NCI-H446 treated with DMSO at 0.1 percent for 48 hours (cell line): ENCODE results near the gene CORO6.
"Not testable (repeated sequence)": the region's sequence is repeated elsewhere in the genome, so short reads cannot be mapped to it uniquely, and the experiment has no call there.

Experiments used
- DNase-seq: peaks from one replicate; lab custom pipeline; 2025; lab: John Stamatoyannopoulos, UW

CORO6 gene

DNA sequence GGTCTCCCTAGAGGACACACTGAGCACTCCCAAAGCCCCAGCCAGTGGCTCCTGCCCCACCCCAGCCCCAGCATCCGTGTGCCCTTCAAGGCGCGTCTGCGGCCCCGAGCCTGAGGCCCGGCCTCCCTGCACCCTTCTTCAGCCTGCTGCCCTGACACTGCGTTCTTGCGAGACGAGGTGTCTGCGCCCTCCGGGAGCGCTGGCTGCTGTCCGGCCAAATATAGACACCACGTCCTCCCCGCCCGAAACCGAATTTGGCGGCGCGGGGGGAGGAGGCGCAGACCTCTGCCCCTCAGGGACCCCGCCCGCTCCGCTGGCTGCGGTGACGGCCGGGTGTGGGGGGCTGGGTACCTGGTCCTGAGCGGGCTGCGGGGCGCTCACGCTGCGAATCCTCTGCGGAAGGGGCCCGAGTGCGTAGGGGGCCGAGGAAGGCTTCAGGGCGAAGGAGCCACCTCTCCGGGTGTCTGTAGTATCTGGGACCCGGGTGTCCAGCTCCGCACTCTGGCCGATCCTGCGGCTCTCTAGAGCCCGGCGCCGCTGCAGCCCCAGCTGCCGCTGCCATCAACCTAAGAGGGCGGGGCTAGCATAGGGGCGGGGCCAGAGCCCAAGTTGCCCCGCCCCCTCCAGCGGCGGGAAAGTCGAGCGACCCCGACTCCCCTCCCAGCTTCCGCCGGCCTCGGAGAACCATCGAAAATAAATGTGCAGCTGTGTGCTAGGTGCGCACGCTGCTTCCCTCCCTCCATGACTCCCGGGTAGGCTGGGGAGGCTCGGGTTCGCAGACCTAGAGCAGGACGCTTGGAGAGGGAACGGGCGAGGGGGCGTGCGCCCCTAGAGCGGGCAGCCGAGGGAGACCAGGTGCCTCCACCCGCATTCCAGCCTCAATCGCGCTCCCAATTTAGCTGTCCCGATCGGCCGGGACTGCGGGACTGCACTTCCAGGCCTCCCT, at the start of gene CORO6:
Gene CORO6 (minus strand): TSS at position 576 of the 946 bp plus-strand sequence. CDS start 1,491 bp downstream, outside the sequence.
- no peak for DNase-seq

DNA sequence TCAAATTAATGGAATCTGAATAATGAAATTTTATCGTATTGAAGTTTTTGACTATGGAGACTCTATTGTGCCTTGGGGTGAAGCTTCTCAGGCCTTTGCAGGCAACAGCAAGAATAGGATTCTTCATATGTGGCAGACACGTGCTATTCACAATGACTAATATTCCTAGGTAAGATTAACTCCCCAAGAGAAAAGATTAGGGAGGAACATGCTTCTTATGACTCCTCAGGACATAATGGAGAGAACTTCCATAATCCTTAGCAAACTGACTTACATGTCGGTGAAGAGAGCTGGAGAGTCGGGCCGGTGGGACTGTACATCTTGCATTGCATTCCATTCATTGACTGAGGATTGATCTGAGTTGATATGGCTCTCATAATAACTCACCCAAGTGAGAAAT, 48.9 kb upstream of the CORO6 start:
- no peak for DNase-seq

DNA sequence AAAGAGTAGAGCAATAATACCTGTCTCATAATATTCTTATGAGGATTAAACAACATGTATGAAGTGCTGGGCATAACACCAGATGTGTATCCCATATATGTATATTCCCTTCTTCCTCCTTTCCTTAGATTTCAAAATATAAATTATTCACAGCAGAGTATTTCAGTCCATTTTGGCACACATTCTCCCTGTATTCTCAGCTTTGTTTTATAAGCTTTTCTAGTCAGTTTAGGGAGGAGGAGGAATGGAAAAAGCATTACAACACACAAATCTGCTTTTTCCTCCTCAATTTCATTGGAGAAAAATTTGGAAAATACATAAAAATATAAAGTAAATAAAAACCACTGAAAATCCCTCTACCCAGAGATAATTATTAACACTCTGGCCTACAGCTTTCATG, 46.6 kb upstream of the CORO6 start:
- DNase-seq, result no peak

GRCh38 chr17:29667969-29668368, 45.3 kb upstream of the CORO6 start:
- no peak for DNase-seq

DNA sequence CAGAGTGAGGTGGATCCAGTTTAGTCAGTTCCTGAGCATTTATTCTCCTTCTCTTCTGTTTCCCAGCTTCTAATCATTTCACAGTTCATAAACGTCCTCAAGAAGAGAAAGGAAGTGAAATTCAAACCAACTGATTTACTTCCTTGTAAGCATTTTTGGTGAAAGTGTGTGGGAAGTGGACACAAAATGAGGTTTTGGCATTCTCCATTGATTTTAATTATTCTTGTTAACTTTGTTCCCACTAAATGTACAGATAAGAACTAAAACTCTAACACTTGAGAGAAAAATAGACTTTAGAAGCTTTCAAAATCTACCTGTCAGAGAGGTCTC, 42.7 kb upstream of the CORO6 start:
- DNase-seq, result no peak

GRCh38 chr17:29664743-29665480, 42.2 kb upstream of the CORO6 start:
- no peak for DNase-seq

DNA sequence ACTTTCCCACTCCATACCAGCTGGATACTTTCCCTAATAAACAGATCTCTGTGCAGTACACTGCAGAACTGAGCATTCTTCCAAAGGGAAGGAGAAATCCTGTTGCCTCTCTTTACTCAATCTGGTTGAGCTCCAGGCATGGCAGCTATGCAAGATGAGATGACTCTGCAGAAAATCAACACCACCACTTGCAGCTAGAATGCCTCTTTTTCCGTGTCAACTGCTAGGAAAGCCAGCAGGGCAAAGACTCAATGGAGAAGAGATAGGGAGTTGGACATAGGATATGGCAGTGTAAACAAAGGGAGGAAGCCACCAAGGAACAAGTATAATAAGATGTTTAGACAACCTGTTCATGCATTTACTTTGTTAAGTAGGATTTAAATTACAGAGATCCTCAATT, 40.4 kb upstream of the CORO6 start:
- no peak for DNase-seq

DNA sequence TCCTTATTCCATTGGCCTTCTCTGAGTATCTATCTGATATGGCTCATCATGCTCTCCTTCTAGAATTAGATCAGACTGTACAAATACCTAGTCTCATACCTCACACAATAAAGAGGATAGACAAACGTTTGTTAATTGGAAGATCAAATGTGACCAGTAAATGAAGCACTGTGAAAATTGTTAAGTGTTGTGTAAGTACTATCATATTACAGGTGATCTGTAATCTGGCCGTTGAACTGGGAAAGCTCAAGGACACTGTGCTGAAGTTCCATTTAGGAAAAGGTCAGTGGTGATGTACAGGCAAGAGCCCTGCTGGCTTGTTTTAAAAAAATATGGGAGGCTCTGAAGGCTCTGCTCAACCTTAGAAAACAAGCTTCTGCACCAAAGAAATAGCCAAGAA, 38.5 kb upstream of the CORO6 start:
- DNase-seq, result no peak

- DNase-seq, result no peak
Measured at GRCh38 chr17:29659155-29659554, 36.4 kb upstream of the CORO6 start.

DNA sequence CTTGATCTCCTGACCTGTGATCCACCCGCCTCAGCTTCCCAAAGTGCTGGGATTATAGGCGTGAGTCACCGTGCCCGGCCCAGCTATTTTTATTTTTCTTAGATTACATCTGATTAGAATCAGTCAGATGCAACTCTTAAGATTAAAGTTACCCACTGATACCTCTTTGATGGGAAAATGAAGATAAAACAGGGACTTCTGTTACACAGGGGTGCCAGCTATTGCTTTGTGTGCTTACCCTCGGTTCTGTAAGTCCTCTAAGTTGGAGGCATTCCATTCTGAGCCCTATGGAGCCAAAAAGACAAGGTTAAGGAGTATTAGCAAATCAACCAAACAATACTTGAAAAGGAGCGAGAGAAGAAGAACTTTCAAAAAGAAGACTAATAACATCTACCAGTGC, 32.6 kb upstream of the CORO6 start:
- no peak for DNase-seq

DNA sequence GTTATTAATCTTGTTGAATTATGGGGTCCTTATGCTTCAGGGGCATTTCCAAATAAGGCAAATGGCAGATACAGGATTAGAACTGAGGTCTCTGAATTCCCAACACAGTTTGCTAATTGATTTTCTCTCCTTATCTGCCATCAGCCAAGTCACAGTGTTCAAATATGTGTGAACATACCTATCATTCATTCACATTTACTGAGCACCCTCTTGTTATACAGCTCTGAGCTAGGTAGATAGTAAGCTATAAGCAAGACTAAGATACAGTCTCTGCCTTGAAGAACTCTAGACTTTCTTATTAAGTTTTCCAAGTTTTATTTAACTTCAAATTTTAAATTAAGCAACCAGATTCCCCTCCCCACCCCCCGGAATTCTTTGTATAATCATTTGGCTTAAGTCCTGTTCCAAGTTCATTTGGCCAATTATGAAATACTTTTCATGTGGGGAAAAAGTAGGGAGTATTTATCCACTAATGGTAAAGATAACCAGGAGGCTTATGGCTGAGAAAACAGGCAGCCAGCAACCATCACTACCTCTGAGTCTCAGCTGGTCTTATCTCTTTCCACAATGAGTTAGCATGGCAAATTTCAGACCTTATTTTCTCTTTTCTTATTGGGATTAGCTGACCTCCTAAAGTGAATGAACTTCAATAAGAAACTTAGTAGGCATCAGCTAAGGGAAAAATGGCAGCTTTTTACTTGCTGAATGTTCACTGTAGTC, 31.4 kb upstream of the CORO6 start:
- no peak for DNase-seq

DNA sequence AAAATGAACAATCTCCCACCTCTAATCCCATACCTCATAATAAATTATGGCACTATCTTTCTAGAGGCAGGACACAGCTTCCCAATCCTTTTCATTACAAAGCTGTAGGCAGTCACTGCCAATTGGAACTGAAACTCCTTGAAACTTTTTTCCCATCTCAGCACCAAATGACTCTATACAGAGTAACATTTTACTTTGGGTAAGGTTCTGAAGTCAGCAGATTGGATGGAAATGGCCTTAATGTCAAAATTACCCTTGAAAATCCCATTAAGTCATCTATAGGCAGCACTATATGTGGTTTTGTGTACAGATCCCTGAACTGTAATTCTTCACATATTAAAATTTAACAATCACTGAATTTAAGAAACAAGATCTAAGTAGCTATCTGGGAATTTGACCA, 30.3 kb upstream of the CORO6 start:
- DNase-seq, result no peak

GRCh38 chr17:29651913-29652312, 29.2 kb upstream of the CORO6 start:
- DNase-seq, result not testable (repeated sequence)

DNA sequence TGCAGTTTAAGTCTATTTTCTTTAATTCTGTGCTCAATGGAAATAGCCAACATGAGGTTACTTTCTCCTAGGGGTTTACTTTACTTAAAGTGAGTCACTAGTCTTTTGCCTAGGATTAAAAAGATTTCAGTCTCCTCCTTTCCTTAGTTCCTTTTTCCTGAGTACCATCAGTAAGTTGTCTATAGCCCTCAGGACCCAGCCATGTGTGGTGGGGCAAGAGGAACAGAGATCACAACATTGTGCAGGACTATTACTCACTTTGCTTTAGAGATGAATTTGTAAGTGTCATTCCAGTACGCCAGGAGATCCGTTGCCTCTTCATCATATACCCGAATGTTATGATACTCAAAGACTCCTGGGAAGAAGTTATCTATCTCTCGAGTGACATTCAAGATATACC, 27.7 kb upstream of the CORO6 start:
- no peak for DNase-seq

DNA sequence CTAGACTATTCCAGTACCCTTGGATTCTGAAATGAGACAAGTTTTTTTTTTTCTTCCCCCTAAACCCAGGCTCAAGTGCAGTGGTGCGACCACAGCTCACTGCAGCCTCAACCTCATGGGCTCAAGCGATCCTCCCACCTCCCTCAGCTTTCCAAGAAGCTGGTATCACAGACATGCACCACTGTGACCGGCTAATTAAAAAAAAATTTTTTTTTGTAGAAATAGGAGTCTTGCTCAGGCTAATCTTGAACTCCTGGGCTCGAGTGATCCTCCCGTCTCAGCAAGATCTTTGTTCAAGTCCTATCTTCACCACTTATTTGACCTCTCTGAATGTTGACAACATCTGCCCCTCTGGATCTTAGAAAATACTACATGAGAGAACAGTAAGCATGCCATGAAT, 26.6 kb upstream of the CORO6 start:
- DNase-seq, result no peak

DNA sequence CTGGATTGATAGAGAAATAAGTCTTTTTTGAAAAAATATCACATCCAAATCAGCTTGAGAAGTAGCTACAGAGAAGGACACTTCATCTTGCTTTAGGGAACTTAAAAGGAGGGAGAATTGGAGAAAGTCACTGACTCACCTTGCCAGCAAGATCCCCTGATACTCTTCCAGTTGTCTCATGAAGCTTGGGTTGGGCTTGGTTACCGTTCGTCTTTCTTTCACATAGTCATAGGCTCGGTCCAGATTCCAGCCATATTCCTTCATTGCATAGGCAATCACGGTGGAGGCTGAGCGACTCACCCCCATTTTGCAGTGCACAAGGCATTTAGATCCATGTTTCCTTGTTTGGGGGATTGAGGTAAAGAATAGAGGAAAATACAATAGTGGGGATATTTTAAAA, 25.3 kb upstream of the CORO6 start:
- DNase-seq, result no peak

DNA sequence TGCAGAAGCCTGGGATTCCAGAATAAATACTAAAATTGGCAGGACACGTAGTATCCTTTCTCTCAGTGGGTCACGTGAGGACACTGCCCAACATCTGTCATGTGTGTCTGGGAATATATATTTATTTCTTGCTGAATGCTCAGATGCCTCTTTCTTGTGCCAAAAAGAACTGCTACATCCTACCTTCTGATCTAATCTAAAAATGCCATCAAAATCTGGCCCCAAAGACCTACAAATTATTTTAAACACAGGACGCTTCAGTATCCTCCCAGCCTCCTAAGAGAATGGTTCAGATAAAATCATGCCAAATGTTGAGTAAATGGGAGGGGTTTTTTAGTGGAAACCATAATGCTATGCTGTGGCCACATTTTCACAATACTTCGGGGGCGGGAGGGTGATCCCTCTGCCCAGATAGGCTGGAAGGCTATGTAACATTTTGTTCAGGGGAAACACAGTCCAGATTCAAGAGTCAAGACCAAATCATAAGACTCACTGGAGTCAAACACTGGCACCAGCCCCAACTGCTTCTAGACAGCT, 22.9 kb upstream of the CORO6 start:
- DNase-seq, result peak; percentile 73

- no peak for DNase-seq
Measured at GRCh38 chr17:29643817-29644160, 21.1 kb upstream of the CORO6 start.

GRCh38 chr17:29642171-29642611, 19.5 kb upstream of the CORO6 start:
- no peak for DNase-seq

- DNase-seq, result no peak
Measured at GRCh38 chr17:29640981-29641642, 18.4 kb upstream of the CORO6 start.

DNA sequence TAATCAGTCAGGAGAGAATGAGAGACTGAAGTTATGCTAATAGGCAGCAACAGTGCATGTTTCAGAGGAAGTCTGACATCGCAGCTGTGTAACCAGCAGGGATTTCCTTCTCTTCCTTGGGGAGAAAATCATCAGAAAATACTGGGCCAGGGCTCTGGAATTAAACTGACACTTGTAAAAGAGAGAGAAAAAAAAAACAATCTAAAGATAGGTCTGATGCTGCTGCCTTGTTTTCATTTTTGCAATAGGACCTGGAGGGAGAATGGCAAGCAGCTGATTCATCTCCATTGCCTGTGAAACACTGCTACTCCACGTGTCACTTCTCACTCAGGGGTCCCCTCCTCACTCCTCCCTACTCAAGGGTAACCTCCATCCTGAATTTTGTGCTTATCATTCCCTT, 17.7 kb upstream of the CORO6 start:
- no peak for DNase-seq

DNA sequence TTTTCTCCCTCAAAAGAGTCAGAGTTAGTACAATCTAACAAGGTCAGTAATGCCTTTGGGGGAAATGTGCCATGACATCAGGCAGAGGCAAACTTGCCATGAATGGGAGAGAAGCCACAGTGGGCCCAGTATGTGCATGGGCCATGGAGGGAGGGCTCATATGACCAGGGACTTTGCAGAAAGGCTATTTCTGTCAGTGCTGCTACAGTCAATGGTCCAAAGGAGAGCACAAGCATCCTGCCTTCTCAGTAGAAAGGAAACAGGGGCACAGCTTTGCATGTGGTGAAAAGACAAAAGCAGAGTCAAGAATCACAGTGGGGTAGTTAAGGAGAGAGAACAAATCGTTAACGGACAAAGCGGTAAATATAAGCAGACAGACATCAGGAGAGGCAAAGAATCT, 11.2 kb upstream of the CORO6 start:
- DNase-seq, result no peak
